AG08396 (cell line): ENCODE data around the gene ANXA5.
"Not testable (repeated sequence)": the region's sequence is repeated elsewhere in the genome, so short reads cannot be mapped to it uniquely, and the experiment has no call there.

Experiments
- DNase-seq: peaks from one replicate; pipeline ENCODE4 v3.0.0; 2012; ENCODE audit warnings: low spot score, mixed read lengths

Gene ANXA5

DNA sequence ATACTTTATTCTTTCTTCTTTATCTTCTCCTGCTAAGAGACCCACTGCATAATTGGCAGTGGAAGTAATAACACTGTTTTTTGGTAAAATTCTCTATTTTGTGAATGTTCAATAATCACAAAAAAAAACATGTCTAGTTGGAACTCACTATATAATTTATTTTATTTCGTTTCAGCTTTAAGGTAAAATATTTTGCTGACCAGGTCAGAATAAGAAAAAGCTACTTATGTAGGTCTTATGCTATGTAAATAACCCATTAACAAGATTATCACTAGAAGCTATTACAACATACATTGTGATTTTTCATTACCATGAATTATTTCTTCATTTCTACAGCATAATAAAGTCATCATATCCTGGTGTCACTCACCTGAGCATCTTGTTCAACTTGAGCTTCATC lies 19.3 kb downstream of the ANXA5 start:
- DNase-seq = no peak

DNA sequence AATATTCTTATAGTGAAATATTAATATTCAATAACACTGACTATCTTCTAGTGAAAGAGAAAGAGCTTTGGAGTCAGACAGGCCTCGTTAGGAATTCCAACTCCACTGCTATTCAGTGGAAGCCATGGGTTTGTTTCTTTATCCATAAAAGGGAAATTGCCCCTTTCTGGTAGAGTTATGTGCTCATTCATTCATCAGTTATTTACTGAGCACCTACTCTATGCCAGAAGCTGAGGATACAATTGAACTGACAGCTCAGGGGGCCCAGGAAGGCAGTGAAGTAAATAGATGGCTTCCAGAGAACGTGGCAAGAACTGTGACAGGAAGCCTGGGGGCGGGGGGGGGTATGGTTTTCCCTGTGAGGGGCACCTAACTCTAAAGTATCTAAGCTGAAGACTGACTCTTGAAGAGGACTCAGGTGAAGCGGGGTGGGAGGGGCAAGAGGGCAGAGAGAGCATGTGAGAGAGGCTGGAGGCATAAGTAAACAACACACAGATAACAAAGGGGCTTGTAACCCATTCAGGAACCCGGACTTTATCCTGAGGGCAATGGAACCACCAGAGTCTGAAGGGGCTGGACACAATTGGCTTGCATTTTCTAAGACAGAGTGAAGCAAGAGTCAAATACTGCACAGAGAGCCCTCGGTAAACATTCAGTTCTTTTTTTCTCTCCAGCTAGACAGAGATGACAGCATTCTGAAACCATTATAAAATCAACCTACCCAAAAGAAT lies 20.3 kb downstream of the ANXA5 start:
- DNase-seq = no peak

DNA sequence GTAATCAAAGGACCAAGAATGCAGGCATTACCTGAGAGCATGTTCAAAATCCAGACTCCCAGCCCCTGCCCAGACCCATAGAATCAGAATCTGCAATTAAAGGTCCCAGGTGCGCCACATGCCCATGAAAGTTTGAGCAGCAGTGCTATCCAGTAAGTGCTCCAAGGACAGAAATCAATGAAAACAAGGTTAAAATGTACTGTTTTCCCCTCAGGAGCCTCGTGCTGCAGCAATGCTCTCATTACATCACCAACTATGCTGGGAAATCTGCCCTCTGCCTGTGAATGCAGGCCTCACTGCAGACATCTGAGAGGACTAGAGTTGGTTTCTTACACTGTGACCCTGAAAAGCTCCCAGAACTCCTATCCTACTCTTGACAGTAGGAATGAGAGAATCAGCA lies 21.1 kb downstream of the ANXA5 start:
- DNase-seq = no peak

DNA sequence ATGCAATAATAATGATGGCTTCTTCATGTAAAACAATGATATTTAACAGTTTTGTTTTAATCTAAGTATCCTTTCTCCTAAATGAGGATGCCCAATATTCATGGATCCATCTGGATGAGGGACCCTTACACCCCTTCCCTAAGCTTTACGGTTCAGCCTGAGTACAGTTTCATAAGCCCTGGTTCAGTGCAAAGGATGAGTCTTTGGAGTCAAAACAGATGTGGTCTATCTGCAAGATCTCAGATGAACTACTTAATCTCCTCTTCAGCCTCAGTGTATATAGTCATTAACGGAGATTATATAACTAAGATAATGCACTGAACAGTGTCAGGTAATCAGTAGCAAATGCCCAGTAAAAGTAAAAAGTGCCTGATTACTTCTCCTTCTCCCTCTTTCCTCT lies 22.1 kb downstream of the ANXA5 start:
- no peak for DNase-seq

DNA sequence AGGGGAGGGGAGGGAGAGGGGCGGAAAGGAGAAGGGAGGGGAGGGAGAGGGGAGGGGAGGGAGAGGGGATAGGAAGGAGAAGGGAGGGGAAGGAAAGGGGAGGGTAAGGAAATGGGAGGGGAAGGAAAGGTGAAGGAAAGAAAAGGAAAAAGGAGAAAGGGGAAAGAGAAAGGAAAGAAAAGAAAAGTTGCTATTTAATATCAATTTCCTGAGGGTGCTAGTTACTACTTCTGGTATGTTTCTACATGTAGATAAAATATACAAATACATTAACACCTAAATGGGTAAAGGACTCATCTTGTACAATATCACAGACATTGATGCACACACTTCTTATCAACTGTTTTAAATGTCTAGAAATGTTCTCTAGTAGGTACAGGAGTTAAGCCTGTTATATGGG lies 22.6 kb downstream of the ANXA5 start:
- no peak for DNase-seq

DNA sequence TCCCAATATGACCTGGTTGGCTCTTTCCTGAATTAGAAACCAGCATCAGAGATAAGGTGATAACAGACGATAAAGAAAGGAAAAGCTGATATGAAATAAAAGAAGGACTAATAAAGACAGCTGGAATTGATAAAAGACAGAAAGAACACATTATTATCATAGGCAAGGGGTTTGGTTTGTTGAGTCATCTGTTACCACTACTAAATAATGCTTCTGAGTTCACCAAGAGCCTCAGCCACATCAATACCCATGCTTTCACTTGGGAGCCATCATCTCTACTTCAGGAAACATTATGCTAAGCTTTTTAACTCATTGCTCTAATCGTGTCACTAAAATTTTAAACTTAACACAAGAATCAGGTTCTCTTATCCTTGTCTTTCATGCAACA lies 27.6 kb downstream of the ANXA5 start:
- DNase-seq = no peak

DNA sequence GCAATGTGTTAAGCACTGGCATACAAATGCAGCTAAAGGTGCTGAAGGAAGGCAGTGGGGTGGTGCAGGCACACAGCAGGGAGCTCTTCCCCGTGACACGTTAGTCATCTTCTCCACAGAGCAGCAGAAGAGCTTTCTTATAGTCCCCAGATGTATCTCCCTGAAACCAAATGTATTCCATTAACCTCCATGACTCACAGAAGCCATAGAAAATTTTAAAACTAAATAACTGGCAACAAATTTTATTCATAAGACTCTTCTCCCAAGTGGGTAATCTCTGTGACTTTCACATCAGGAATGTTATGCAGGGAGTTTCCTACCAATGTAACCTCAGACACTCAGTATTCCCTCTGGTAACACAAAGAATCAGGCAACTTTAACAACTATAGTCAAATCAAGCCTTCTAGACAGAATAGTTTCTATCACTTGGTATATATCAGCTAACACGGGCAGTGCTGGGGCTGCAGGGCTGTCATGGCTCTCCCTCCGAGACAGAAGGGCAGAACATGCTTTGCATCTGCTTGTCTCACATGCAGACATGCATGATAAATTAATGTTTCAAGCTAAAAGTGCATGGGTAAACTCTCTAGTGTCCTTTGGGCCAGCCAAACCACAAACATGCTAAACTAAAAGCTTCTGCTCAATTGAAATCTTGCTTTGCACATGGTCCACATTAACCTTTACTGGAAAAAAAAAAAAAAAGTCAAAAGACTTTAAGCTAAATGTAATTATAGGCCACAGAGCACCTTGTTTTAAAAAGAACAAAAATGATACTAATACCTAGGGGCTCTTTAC lies 28.2 kb downstream of the ANXA5 start:
- DNase-seq = peak; percentile 62

DNA sequence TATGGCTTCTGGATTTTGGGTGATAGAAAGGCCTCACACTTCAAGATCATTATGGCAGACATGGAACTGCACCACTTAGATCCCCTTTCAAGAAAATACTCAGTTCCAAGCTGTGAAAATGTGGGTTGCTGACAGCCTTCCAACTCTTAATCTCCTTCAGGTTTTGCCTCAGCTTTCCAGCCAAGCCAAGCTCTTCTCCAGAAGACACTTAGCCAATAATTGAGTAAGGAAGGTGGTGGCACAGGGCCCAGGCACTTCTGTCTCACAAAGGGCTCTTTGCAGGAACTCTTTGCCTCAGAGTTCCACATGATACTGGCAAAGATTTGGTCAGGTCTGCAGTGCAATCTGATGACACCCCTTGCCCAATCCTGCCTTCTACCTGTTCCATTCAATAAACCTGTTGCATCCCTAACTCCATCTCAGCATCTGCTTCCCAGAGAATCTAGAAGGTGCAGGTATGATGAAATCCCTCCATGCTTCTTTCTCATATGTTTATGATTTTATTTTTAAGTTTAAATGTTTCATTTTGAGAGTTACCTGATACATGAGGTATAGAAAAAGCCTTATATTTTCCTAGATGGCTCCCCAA lies 30.6 kb downstream of the ANXA5 start:
- no peak for DNase-seq

DNA sequence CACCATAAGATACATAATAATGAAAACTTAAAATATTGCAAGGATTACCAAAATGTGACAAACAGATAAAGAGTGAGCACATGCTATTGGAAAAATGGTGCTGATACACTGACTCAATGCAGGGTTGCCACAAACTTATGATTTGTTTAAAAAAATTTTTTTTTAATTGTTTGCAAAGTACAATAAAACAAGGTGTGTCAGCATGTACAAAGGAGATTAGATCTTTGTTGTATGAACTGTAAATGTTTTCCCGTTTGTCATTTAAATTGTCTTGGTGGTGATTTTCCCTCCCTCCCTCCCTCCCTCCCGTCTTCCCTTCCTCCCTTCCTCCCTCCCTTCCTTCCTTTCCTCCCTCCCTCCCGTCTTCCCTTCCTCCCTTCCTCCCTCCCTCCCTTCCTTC lies 31.4 kb downstream of the ANXA5 start:
- DNase-seq = no peak

DNA sequence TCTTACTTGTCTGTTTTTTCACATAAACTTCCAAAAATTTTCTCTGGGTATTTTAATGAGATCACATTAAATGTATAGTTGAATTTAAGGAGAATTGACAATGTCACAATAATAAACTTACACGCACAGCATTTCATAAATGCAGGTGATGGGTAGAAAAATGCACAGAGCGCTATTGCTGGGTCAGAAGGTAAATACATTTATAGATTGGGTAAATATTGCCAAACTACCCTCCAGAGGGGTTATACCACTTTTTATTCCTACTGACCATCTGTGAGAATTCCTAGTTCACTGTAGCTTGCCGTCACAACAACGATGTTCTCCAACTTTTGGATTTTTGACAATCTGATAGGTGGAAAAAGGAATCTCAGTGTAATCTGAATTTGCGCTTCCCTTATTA lies 34.6 kb downstream of the ANXA5 start:
- DNase-seq = no peak

DNA sequence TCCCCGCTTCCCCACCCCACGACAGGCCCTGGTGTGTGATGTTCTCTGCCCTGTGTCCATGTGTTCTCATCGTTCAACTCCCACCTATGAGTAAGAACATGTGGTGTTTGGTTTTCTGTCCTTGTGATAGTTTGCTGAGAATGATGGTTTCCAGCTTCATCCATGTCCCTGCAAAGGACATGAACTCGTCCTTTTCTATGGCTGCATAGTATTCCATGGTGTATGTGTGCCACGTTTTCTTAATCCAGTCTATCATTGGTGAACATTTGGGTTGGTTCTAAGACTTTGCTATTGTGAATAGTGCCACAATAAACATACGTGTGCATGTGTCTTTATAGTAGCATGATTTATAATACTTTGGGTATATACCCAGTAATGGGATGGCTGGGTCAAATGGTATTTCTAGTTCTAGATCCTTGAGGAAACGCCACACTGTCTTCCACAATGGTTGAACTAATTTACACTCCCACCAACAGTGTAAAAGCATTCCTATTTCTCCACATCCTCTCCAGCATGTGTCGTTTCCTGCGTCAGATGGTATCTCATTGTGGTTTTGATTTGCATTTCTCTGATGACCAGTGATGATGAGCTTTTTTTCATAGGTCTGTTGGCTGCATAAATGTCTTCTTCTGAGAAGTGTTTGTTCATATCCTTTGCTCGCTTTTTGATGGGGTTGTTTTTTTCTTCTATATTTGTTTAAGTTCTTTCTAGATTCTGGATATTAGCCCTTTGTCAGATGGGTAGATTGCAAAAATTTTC lies 36.4 kb downstream of the ANXA5 start:
- not testable (repeated sequence) for DNase-seq

DNA sequence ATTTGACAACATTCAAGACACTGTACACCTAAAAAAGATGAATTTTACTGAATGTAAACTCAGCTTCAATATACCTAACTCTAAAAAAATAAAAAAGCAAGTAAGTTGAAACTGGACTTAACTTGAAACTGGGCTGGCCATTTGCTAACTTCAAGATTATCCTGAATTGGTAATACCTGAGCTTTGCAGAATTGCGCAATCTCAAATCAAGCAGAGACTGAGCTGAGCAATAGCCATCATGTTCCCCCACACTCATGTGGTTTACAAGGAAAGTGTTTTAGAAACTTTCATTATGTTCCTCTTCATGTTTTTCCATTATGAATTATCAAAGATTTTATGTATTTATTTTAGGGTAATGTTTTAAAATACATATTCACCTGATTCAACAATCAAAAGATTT lies 38.7 kb downstream of the ANXA5 start:
- no peak for DNase-seq

DNA sequence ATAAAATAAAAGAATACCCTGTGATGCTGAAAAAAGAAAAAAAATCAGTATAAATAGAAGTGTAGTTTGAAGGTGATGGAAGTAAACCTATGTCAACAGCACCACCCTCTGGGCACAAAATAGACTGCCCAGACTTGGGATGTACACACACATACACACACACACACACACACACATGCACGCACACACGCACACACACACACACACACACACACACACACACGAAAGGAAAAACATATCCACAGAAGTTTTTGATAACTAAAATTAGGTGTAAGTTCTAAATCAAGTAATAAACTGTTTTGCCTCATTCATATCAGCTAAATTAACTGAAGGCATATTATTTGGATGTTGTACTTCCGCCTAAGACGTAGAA lies 40.5 kb downstream of the ANXA5 start:
- DNase-seq = peak; percentile 37

DNA sequence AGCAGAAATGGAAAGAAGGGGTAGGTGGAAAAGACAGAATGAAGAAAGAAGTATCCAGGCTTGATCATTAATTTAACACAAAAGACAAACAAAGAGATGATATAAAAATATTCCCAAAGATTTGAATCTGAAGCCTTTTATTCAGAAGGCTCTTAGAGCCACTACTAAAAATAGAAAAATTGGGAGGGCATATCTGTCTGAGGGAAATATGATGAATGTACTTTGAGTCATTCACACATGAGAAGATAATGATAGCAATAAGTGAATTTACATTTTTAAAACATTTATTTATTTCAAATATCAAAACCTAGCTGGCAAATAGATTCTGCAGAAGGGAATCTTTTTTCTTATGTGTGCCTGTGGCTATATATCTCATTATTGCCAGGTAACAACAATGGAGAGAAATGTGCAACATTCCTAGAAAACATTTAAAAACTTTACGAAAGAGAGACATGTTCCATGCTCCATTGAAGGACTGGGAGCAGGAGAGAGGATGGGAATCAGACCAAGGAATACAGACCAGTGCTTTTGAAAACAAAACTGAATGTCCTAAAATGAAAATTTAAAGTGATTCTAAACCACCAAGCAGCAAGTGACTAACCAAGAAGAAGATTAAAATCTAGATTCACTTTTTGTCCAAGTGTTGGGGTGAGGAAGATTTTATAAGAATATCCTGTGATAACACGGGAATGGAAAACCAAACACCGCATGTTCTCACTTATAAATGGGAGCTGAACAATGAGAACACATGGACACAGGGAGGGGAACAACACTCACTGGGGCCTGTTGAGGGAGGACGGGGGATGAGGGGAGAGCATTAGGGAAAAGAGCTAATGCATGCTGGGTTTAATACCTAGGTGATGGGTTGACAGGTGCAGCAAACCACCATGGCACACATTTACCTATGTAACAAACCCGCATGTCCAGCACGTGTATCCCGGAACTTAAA lies 41.2 kb downstream of the ANXA5 start:
- DNase-seq = no peak

DNA sequence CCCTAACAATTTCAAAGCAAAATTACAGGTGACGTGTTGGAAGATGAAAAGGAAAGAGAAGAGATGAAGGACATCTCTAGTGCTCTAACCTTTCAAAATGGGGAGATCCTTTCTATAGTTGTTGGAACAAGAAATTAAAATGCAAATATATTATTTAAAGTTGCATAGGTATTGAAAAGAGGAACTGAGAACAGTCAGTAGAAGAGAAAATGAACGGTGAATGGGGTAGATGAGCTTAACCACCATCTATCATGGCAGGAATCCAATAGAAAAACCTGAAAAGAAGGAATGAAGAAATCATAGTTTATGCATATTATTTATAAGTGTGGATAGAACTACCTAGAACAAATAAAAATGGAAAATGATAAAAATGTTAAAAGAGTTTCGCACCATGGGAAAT lies 42.0 kb downstream of the ANXA5 start:
- no peak for DNase-seq

DNA sequence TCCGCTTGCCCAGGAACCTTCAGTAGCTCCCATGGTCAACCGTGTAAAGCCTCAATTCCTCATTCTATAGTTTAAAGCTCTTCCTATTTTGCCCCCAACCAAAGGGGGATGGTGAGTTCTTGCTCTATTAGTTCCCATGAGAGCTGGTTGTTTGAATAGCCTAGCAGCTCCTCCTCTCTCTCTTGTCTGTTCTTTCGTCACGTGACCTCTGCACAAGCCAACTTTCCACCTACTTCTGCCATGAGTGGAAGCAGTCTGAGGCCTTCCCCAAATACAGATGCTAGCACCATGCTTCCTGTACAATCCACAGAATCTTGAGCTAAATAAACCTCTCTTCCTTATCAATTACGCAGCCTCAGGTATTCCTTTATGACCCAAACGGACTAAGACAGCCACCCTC lies 42.8 kb downstream of the ANXA5 start:
- DNase-seq = no peak

DNA sequence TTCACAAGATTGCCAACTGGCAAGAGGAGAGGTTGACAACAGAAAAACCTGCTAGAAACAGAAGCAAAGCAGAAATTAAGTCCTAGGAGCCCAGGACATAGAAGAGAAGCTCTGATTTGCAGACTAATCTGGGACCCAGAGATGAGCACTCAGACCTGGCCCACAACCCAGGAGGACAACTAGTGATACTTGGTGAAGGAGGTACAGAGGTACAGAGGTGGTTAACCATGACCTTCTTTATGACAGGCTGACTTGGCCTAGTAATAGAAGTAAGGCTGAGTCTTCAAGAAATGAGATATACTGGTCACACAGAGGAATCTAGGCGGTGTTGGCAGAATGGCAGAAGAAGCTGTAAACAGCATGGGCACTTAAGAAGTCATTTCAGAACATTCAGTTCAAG lies 43.6 kb downstream of the ANXA5 start:
- no peak for DNase-seq

DNA sequence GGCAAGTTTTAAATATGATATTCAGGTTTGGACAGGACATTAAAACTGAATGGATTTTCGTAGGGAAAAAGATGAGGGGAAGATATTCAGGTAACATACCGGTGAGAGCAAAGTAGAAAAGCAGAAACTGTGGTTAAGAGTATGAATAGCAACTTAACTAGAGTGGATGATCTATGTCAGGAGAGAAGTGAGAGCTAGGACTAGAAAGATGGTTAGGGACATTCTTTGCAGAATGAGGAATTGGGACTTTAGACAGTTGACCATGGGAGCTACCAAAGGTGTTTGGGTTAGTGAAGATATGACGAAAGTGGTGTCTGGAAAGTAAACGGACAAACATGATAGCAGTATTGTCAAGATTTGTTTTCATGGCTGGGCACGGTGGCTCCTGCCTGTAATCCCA lies 45.2 kb downstream of the ANXA5 start:
- DNase-seq = no peak

DNA sequence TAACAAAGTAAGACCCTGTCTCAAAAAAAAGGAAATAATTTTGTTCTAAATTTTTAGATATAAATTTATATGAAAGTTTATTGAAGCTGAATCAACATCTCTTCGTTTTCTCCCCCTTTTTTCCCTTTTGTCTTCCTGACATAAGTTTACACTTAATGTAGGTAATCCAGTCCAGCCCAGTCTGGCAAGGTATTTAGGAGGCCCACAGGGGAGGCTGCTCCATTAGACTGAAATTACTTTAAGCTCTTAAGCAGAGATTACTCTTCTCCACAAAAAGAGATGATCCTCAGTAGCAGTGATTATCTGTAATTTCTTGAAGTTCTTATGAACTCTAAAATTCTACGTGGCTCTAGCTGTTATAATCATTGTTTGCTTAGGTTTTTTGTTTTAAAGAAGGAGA lies 46.0 kb downstream of the ANXA5 start:
- DNase-seq = no peak

DNA sequence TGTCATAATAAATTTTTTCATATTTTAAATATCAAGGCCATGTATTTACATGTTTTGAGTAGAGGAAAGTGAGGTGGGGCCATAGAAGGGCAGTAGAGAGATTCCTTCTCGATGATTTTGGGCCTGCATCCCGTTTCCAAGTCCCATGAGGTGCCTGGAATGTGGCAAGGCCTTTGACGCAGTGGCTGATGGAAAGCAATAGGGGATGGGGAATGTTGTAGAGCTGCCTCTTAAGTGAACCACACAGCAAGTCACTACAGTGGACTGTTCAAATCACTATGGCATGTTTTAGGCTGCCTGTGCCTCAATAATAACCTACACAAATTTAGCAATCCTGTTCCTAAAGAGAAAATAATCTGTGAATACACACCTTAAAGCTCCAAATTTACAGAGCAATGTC lies 48.3 kb downstream of the ANXA5 start:
- no peak for DNase-seq

DNA sequence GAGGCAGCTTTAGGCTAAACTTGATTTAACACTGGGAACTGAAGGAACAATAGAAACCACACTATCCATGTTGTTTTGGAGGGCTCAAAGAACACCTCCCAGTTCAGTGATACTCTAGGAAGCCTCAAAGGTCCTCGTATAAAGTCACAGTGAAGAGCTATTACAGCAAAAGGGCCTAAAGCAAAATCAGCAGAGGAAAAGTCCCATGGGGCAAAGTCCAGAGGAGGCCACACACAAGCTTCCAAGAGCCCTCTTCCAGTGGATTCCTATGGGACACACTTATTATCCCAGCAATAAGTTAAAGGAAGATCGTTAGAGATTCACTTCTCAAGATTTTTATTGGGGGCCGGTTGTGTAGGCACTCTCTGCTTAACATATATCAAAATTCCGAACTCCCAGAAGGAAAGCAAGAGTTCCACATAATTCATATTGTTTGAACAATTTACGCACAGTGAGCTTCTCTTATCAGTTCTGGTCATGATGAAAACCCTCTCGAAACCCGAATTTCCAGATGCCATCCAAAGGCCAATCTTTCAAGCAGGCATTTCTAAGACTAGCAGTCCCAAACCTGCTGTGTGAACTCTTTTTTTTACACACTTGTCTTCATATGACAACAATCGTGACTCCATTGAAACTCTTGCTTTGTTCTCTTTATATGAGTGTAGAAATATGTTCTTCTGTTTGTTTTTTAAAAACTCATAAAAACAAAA lies 53.7 kb downstream of the ANXA5 start:
- no peak for DNase-seq
